ENCODE measurements around the gene NAV3. TPM values are rescaled to one million over a fixed set of nuclear protein-coding genes. Genes with fewer than 3 reads are reported as not detected.

Gene NAV3
- total RNA-seq, 1 experiment from 2014 or later = 3.0 TPM

DNA sequence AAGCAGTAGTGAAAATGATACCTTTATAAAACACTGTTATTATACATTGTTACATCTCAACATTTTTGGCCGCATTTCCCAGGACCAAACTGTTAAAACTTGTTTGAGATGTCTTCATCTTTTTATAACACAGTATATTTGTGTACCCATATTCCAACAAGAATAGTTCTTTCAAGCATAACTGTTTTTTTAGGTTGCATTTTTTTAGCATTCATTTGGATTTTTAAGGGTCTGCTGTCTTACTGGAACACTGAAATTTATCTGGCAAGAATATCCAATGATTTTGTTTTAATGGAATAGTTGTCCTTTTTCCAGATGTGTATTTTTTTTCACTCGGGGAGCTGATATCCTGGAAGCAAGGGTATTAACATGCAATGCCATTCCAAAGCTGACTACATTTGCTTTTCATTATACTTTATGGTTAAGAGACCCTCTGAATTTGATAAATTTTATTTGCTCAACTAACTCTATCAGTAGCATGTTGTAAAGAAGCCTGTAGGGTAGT lies 8.9 kb upstream of the NAV3 start:
- H2BK12ac ChIP-seq (ENCODE audit: insufficient read length, low read depth, low read length) = no peak overlapping the region
- no peak overlapping the region for H3K18ac ChIP-seq (ENCODE audit: insufficient read length, low read depth, low read length)
- no peak overlapping the region for H2BK15ac ChIP-seq (ENCODE audit: low read depth, low read length)
- no peak overlapping the region for H3K56ac ChIP-seq (ENCODE audit: insufficient read length, low read depth, low read length)
- H3T11ph ChIP-seq (ENCODE audit: low read length) = no peak overlapping the region
- no peaks in the 10 kb centered on the region for H3K23me2 ChIP-seq (ENCODE audit: insufficient read length, low read depth, low read length, poor library complexity, severe bottlenecking)
- no peak overlapping the region for H4K91ac ChIP-seq (ENCODE audit: insufficient read length, low read depth, low read length)
- H2BK120ac ChIP-seq (ENCODE audit: low read depth, low read length, poor library complexity, severe bottlenecking) = no peak overlapping the region
- no peaks in the 10 kb centered on the region for H3K79me1 ChIP-seq (ENCODE audit: insufficient read depth, low read depth, low read length, poor library complexity, severe bottlenecking)
- H3K36me3 Mint-ChIP-seq (ENCODE audit: insufficient read depth in 1 of 3, low read depth in 3 of 3) = no peaks in the 10 kb centered on the region
- DNase-seq = no peak
- H4K20me1 ChIP-seq (ENCODE audit: control insufficient read depth, insufficient read depth, insufficient read length) = no peaks in the 10 kb centered on the region
- no peak overlapping the region for H3K27ac Mint-ChIP-seq
- H3K14ac ChIP-seq (ENCODE audit: insufficient read depth, low read length) = no peak overlapping the region
- no peaks in the 10 kb centered on the region for H3K4me1 Mint-ChIP-seq
- WGBS (ENCODE audit: extremely low coverage, insufficient read length, low lambda C conversion rate) = no CpG with 5 or more reads among the region's 2 CpGs
- no peak overlapping the region for H2BK20ac ChIP-seq (ENCODE audit: low read depth, low read length, poor library complexity, severe bottlenecking)
- no peaks in the 10 kb centered on the region for H3K27me3 ChIP-seq (ENCODE audit: insufficient read depth, low read length)
- no peak overlapping the region for H2BK5ac ChIP-seq (ENCODE audit: insufficient read length, low read length)
- H3K4me3 Mint-ChIP-seq = no peak overlapping the region
- H3K23ac ChIP-seq (ENCODE audit: insufficient read length, low read depth, low read length) = no peak overlapping the region
- peaks cover 4 to 5% of the 10 kb centered on the region in 2 experiments; a peak in 2 of 5 replicates for H3K9me3 Mint-ChIP-seq
- no peaks in the 10 kb centered on the region for H3K4me1 ChIP-seq (ENCODE audit: insufficient read depth, low read length)
- no peaks in the 10 kb centered on the region for H3K9me3 ChIP-seq (ENCODE audit: control insufficient read depth, low read depth, low read length)
- no peaks in the 10 kb centered on the region for H3K79me2 ChIP-seq (ENCODE audit: insufficient read depth, low read length)
- H2AFZ ChIP-seq (ENCODE audit: low read length) = no peak overlapping the region
- H3K9ac ChIP-seq (ENCODE audit: extremely low read depth, insufficient read length, low read length) = no peak overlapping the region
- no peak overlapping the region for H3K4me2 ChIP-seq (ENCODE audit: insufficient read depth, insufficient read length, low read length)
- H3K4ac ChIP-seq (ENCODE audit: low read depth, low read length) = no peak overlapping the region
- H4K5ac ChIP-seq (ENCODE audit: insufficient read length, low read depth, low read length) = no peak overlapping the region
- no peaks in the 10 kb centered on the region for H3K27me3 Mint-ChIP-seq (ENCODE audit: low read depth)
- H2AK5ac ChIP-seq (ENCODE audit: insufficient read length, low read length) = no peak overlapping the region
- no peak overlapping the region for H3K27ac ChIP-seq (ENCODE audit: insufficient read length, low read depth, low read length)
- TF ChIP-seq, protein P1, sequence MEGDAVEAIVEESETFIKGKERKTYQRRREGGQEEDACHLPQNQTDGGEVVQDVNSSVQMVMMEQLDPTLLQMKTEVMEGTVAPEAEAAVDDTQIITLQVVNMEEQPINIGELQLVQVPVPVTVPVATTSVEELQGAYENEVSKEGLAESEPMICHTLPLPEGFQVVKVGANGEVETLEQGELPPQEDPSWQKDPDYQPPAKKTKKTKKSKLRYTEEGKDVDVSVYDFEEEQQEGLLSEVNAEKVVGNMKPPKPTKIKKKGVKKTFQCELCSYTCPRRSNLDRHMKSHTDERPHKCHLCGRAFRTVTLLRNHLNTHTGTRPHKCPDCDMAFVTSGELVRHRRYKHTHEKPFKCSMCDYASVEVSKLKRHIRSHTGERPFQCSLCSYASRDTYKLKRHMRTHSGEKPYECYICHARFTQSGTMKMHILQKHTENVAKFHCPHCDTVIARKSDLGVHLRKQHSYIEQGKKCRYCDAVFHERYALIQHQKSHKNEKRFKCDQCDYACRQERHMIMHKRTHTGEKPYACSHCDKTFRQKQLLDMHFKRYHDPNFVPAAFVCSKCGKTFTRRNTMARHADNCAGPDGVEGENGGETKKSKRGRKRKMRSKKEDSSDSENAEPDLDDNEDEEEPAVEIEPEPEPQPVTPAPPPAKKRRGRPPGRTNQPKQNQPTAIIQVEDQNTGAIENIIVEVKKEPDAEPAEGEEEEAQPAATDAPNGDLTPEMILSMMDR (conservative IDR thresholded peaks at IDR 0.05) = no peak
- H4K8ac ChIP-seq (replicated peaks; ENCODE audit: insufficient read length, low read depth, low read length) = no peak overlapping the region
